HG02973 (cell line): ENCODE measurements around the gene BCR.
"Not testable (repeated sequence)": the region's sequence is repeated elsewhere in the genome, so short reads cannot be mapped to it uniquely, and the experiment has no call there.

Experiments
- ATAC-seq: cut with Tn5 transposase; IDR thresholded peaks from one replicate; pipeline ENCODE4 v1.9.1; 2021; ENCODE audit warnings: moderate library complexity; ENCODE audit not compliant: unreplicated experiment

Gene BCR

DNA sequence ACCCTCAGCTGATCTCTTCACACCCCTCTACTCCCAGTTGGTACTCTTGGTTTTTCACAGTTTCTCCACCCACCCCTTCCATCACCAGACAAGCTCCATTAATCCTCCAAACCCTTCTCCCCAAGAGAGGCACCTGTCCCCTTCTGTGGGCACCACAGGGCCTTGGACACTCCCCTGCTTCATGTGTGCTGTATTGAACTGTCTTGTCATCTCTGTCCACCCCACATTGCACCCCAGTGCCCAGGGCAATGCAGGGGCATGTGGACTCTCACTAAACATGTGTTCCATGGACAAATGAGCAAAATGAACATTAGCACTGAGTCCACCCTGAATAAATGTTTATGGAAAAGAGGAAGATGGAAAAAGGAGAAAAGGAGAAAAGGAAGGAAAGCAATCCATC lies 181.4 kb downstream of the BCR start:
- ATAC-seq = no peak

DNA sequence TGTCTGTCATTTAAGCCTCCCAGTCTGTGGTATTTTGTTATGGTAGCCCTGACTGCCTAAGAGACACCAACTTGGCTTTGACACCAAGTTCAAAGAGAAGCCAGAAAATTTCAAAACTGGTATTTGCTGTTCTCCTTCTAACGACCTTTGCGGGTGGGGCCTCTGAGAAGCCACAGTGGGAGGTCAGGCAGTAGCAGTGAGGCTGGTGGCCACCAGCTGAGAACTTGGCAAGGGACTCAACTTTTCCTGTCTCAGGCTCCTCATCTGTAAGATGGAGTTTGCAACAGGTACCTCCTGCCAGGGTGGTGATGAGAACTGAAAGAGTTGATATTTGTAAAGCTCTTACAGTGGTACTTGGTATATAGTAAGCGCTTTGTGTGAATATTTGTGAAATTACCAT lies 183.4 kb downstream of the BCR start:
- ATAC-seq = no peak

DNA sequence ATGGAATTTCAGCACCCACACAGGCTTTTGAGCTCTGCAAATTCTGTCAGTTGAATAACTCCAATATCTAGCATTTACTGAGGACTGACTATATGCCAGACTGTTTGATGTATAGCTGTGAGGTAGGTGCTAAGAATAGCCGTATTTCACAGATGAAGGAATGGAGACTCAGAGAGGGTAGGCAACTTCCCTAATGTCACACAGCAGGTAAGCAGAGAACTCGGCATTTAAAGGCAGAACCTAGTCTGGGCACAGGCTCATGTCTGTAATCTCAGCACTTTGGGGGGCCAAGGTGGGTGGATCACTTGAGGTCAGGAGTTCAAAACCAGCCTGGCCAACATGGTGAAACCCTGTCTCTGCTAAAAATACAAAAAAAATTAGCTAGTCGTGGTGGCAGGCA lies 184.1 kb downstream of the BCR start:
- ATAC-seq = no peak

DNA sequence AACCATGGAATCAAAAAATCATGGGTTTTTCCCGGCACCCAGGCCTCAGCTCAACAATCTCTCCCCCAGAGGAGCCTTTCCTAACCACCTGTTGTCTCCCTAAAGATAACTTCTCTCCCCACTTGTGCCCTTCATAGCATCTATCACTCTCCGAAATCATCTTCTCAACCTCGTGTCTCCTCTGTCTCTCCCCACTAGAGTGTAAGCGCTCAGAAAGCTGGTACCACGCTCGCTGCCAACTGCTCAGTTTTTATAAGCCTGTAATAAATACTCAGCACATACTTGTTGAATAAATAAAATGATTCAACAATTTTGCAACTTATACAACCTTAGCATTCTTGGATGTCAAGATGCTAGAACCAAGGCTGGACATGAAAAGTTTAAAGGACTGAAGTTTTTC lies 185.2 kb downstream of the BCR start:
- ATAC-seq = no peak

DNA sequence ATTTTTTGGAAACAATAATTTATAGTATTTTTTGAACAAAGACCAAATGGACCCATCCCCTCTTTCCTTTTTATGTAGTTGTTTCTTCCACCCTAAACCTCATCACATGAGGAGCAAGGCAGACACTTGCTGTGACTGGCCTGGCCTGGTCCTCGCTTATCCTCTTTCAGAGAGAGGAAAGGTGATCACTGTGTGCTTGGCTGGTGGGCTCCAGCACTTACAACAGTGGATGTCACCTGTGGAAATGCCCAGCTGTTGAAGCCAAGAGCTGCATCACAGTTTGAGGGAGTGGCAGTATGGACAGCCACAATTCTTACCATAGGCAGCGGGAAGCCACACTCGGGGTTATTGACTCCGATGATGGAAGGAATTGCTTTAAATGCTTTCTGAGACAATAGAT lies 185.7 kb downstream of the BCR start:
- no peak for ATAC-seq

DNA sequence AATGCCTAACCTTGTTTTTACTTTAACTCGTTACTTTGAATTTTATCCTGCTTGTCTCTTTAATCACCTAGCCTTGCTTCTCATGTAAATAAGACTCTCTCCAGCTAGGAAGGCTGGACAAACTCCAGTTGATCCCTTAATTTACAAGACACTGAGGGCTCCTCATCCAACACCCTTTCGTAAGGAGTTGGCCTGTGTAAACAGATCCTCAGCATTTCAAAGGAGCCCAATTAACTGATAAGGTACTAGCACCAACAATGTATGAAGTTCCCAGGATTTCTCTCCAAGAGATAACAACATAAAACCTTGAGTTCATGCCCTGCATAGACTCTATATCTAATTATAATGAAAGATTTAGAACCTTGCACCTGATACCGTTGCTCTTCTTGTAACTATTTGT lies 186.9 kb downstream of the BCR start:
- ATAC-seq = not testable (repeated sequence)
